Heart left ventricle (tissue), 16 donors: Measurements from ENCODE around the gene TICRR. TPM values are rescaled to one million over a fixed set of nuclear protein-coding genes. Genes with fewer than 3 reads are reported as not detected.

Experiments used
- ATAC-seq, 4 donors: fragments of 200-7000 bp; cut with Tn5 transposase; one replicate each; pipeline ENCODE4 v1.9.1; 2020 to 2022; ENCODE audit warnings: moderate library complexity in 4 of 4, mild to moderate bottlenecking in 3 of 4, moderate number of reproducible peaks in 1 of 4
- DNase-seq, 5 donors: peaks; one replicate each; pipeline ENCODE4 v3.0.0-alpha.2; 2020
- H3K27ac ChIP-seq, 12 donors: fragments of 200-600 bp; sonication (generic) in 4 of 12; one replicate each; pipeline versions ENCODE4 v1.5.0 to v1.8.0; 2016 to 2022; ENCODE audit warnings: mild to moderate bottlenecking in 2 of 12
- H3K27me3 ChIP-seq, 9 donors: fragments of 200-600 bp; sonication (generic) in 2 of 9; one replicate each; pipeline versions ENCODE4 v1.5.1 to v1.8.0; 2016 to 2022; ENCODE audit warnings: mild to moderate bottlenecking in 3 of 9
- H3K36me3 ChIP-seq, 9 donors: fragments of 200-600 bp; sonication (generic) in 2 of 9; one replicate each; pipeline versions ENCODE4 v1.5.0 to v1.8.0; 2018 to 2022; ENCODE audit warnings: mild to moderate bottlenecking in 2 of 9
- H3K4me1 ChIP-seq, 12 donors: fragments of 200-600 bp; sonication (generic) in 4 of 12; one replicate each; pipeline versions ENCODE4 v1.5.0 to v1.8.0; 2016 to 2022; ENCODE audit warnings: mild to moderate bottlenecking in 3 of 12
- H3K4me3 ChIP-seq, 12 donors: fragments of 200-600 bp; sonication (generic) in 4 of 12; one replicate each; pipeline versions ENCODE4 v1.5.0 to v1.8.0; 2017 to 2022; ENCODE audit warnings: mild to moderate bottlenecking in 9 of 12, moderate library complexity in 4 of 12
- H3K9me3 ChIP-seq, 12 donors: fragments of 200-600 bp; sonication (generic) in 4 of 12; one replicate each; pipeline versions ENCODE4 v1.5.0 to v1.8.0; 2016 to 2022; ENCODE audit warnings: mild to moderate bottlenecking in 1 of 12
- POLR2A ChIP-seq, 2 donors: fragments of 450-650 bp; IDR thresholded peaks; one replicate each; pipeline ENCODE4 v1.6.1; 2017; ENCODE audit warnings: antibody characterized with exemption in 2 of 2, mild to moderate bottlenecking in 2 of 2, moderate library complexity in 2 of 2
- WGBS, 4 donors: extraction: QIAGEN DNeasy Blood & Tissue Kit in 2 of 4; methylation state at CpG; one replicate each; pipeline versions ENCODE4 v1.1.5 to v1.1.7; 2013 to 2018; 5-methylcytosine and 5-hydroxymethylcytosine counted together
- intact Hi-C, 10 donors: fragments of 100-400 bp; cut with DNase I; formaldehyde crosslinking; loops; one replicate each; pipeline versions ENCODE4 v1.11.1 to v1.14.2; 2022
- polyA plus RNA-seq, 2 donors: library from polyadenylated mRNA; stranded (reverse); fragments of 200-250 nt; gene quantifications; one replicate each; pipeline ENCODE4 v1.2.3, GENCODE V29; 2013
- total RNA-seq, 9 donors: library from RNA; depleted of rRNA in 2 of 9; stranded (reverse); fragments of >200 nt in 2 of 9; fragmentation: NEBNext Ultra II Directional in 3 of 9; extraction: Animal tissue kit (Norgen Biotek cat#: 25700) in 3 of 9; gene quantifications; one replicate each; pipeline versions ENCODE4 v1.1.0 to v1.2.4, GENCODE V29; 2016 to 2023
- TF ChIP-seq, protein P1 (sequence below), 12 donors: fragments of 200-600 bp; sonication (generic) in 4 of 12; IDR thresholded peaks; one replicate each; pipeline versions ENCODE4 v1.5.0 to v1.8.0; 2018 to 2022; ENCODE audit warnings: antibody characterized with exemption in 12 of 12, mild to moderate bottlenecking in 5 of 12
- donor health status: ischemic (EF 13 %, LVEDD 7.1; RV severe dilation, severe dysfunction).
- donor health status: healthy with polysubstance abuse.
- donor health status: DM: no; HTN: yes; CAD: no.
- donor health status: DM: no; HTN: no; CAD: no.
- donor health status: ischemic (EF 25% LVEDD 6.9; RV normal size, moderate dysfunction).
- donor health status: ischemic (EF 25% LVEDD 5.7; RV mildly dilated, moderate dysfunction).
- donor health status: healthy.
- donor health status: DM: yes; HTN: yes; CAD: no.
- donor health status: ischemic (EF 35%, LVEDD 5.7; RV mildly dilated, moderate dysfunction).
- donor health status: nonischemic (EF 11% LVEDD 7.7; RV severe dilation, severe dysfunction).
- donor health status: DM: yes; HTN: yes; CAD: no.
- donor health status: PGD.
- donor health status: ischemic (EF 29% LVEDD 5.4; RV normal size, mild dysfunction).
- donor health status: nonischemic (EF 23%, LVEDD 6.1; RV moderate dilation, normal function).

TICRR gene
- total and polyA plus RNA-seq, 11 donors = 0.04 to 1.4 (median 0.08) TPM; not detected in 4

DNA sequence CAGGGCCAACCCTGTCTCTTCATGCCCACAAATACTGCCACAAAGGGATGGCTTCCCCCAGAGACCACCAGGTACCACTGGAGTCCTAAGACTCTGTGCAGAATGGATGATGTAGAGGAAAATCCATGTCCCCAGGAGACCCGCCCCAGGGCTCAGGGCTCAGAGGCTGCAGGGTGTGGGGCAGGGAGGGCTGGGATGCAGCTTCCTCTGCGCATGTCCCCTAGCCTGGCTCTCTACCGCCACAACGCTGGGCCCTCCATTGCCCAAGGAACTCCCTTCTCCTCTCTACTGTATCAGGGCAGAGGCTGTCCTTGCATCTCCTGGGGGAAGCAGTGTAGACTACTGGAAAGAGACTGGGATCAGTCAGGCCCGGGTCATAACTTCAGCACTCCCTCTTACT lies 19.5 kb upstream of the TICRR start:
- Histone ChIP-seq H3K9me3 (no peaks in the 10 kb centered on the region), H3K4me1 (no peaks in the 10 kb centered on the region), H3K36me3 (no peaks in the 10 kb centered on the region), H3K27ac (no peak overlapping the region), H3K27me3 (peaks cover 0 to 28% (median 0%) of the 10 kb centered on the region in 9 donors), H3K4me3 (no peak overlapping the region)
- intact Hi-C loops = loop anchor here in 5 of 10 donors (5.0 to 10.0 kb wide), 4 partner anchors 111 to 201 kb away; no protein-coding TSS in a partner anchor
- TF ChIP-seq POLR2A (IDR thresholded peaks at IDR 0.05) = no peak
- TF ChIP-seq, protein P1, sequence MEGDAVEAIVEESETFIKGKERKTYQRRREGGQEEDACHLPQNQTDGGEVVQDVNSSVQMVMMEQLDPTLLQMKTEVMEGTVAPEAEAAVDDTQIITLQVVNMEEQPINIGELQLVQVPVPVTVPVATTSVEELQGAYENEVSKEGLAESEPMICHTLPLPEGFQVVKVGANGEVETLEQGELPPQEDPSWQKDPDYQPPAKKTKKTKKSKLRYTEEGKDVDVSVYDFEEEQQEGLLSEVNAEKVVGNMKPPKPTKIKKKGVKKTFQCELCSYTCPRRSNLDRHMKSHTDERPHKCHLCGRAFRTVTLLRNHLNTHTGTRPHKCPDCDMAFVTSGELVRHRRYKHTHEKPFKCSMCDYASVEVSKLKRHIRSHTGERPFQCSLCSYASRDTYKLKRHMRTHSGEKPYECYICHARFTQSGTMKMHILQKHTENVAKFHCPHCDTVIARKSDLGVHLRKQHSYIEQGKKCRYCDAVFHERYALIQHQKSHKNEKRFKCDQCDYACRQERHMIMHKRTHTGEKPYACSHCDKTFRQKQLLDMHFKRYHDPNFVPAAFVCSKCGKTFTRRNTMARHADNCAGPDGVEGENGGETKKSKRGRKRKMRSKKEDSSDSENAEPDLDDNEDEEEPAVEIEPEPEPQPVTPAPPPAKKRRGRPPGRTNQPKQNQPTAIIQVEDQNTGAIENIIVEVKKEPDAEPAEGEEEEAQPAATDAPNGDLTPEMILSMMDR (IDR thresholded peaks at IDR 0.05) = no peak
- WGBS, 4 donors = 67 to 82% (median 76%) methylated on average over 4 to 5 of the region's 5 CpGs
- DNase-seq (no peak), ATAC-seq (no peak)

DNA sequence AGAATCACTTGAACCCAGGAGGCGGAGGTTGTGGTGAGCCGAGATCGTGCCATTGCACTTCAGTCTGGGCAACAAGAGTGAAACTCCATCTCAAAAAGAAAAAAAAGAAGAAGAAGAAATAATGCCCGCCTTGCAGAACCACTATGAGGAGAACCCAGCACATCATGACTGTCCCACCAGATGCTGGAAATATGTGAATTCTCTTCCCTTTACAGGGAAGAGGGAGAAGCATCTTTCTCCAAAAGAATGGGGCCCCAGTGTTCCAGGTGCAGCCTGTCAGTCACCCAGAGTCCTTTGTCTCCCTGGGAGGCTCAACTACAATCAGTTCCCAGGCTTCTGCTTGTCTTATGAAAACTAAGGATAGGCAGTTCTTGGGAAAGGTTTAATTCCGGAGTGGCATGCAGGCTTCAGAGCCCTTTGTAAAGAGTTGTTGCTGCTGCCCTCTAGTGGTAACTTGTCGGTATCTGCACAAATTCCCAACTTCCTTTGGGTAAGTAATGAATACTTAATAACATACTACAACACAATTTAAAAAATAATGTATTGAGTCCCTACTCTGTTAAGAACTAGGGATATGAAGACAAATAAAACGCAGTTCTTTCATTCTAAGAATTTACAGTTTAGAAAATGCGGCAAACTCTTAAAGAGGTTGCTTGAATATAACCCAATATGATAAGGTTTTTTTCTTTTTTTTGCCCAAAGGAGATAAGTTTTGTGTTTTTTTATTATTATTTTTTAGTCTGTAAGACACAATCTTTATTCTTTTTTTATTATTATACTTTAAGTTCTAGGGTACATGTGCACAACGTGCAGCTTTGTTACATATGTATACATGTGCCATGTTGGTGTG lies 18.6 kb upstream of the TICRR start:
- Histone ChIP-seq H3K4me3 (no peak overlapping the region), H3K36me3 (no peaks in the 10 kb centered on the region), H3K9me3 (no peaks in the 10 kb centered on the region), H3K4me1 (no peaks in the 10 kb centered on the region), H3K27ac (no peak overlapping the region), H3K27me3 (peaks cover 0 to 28% (median 0%) of the 10 kb centered on the region in 9 donors)
- peak in 2 of 4 donors; percentile 41 to 42 for ATAC-seq
- WGBS, 4 donors = 46 to 48% (median 47%) methylated on average over 9 of the region's 9 CpGs
- TF ChIP-seq, protein P1 (IDR thresholded peaks at IDR 0.05) = peak; percentile 60 to 90 (median 80)
- no peak for TF ChIP-seq POLR2A (IDR thresholded peaks at IDR 0.05)
- intact Hi-C loops = loop anchor here in 5 of 10 donors (5.0 to 10.0 kb wide), 4 partner anchors 112 to 202 kb away; no protein-coding TSS in a partner anchor
- peak in 3 of 5 donors; percentile 28 to 45 (median 41) for DNase-seq

DNA sequence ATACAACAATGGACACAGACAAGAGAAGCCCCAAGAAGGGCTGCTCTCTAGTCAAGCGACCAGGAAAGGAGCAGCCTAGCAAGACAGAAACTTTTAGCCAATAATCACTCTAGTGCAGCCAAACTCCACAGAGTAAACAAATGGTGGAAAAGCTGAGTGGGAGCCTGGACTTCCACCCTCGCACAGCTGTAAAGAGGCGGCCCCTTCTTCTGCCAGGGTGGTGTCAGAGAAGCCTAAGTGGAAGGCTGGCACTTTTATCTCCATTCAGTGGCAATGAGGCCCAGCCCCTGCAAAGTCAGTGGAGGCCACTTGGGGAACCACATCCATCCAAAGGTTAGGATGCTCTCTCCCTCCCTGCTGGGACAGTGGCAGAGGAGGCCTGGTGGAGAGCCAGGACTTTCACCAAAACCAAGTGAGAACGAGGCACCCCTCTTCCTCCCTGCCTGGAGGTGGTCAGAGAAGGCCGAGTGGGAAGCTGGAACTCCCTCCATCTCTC lies 15.5 kb upstream of the TICRR start:
- Histone ChIP-seq H3K9me3 (no peaks in the 10 kb centered on the region), H3K27ac (no peak overlapping the region), H3K4me3 (no peak overlapping the region), H3K27me3 (peaks cover 0 to 25% (median 0%) of the 10 kb centered on the region in 9 donors), H3K36me3 (no peaks in the 10 kb centered on the region), H3K4me1 (no peaks in the 10 kb centered on the region)
- no peak for DNase-seq
- ATAC-seq = no peak
- intact Hi-C loops = loop anchor here in 6 of 10 donors (5.0 to 10.0 kb wide), 4 partner anchors 115 to 205 kb away; no protein-coding TSS in a partner anchor
- no peak for TF ChIP-seq POLR2A (IDR thresholded peaks at IDR 0.05)
- WGBS, 4 donors = 58 to 66% (median 61%) methylated on average over 4 to 5 of the region's 5 CpGs

DNA sequence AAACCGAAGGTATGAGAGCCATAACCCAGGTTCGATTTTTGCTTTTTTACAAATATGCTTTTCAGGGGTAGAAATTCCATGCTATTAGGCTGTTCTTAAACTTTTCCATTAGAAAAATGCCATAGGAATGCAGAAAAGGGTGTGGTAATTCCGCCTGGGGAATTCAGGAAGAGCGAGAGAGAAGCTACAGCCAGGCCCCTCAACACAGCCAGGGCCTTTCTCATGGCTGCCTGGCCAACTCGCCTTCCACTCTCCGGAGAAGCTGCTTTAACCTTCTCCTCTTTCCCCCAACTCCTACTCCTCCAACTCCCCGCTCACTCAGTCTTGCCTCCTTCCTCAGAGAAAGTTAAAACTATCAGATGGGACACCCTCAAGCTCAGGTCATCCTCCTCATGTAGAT lies 9.1 kb upstream of the TICRR start:
- Histone ChIP-seq H3K27me3 (no peaks in the 10 kb centered on the region), H3K4me1 (no peaks in the 10 kb centered on the region), H3K4me3 (no peak overlapping the region), H3K9me3 (peaks cover 0 to 6% (median 0%) of the 10 kb centered on the region in 12 donors), H3K36me3 (no peaks in the 10 kb centered on the region), H3K27ac (no peak overlapping the region)
- ATAC-seq = no peak
- DNase-seq = no peak
- TF ChIP-seq, protein P1 (IDR thresholded peaks at IDR 0.05) = no peak
- TF ChIP-seq POLR2A (IDR thresholded peaks at IDR 0.05) = no peak
- intact Hi-C loops = loop anchor here in 1 of 10 donors (10.0 kb wide), 1 partner anchor 211 kb away; no protein-coding TSS in a partner anchor
- WGBS, 4 donors = 53 to 68% (median 62%) methylated on average over 7 of the region's 7 CpGs
